Breast epithelium (tissue), 4 donors: ENCODE data around the gene CALU. TPM values are rescaled to one million over a fixed set of nuclear protein-coding genes. Genes with fewer than 3 reads are reported as not detected.

ENCODE experiments used
- DNase-seq, 2 donors: peaks; one replicate each; pipeline ENCODE4 v3.0.0-alpha.2; 2019; ENCODE audit warnings: low spot score in 2 of 2
- H3K27ac ChIP-seq, 2 donors: fragments of 200-600 bp; sonication (generic) in 1 of 2; one replicate each; pipeline ENCODE4 v1.5.1; 2016 to 2019; ENCODE audit warnings: mild to moderate bottlenecking in 1 of 2
- H3K27me3 ChIP-seq, 2 donors: fragments of 200-600 bp; sonication (generic) in 1 of 2; one replicate each; pipeline versions ENCODE4 v1.5.1 to v1.6.0; 2017 to 2019; ENCODE audit warnings: control low read depth in 1 of 2, mild to moderate bottlenecking in 1 of 2
- H3K36me3 ChIP-seq: fragments of 200-600 bp; one replicate; pipeline ENCODE4 v1.5.1; 2019
- H3K4me1 ChIP-seq, 2 donors: fragments of 200-600 bp; sonication (generic); one replicate each; pipeline ENCODE4 v1.5.1; 2016 to 2019; ENCODE audit warnings: control low read depth in 1 of 2
- H3K4me3 ChIP-seq, 3 donors: fragments of 200-600 bp; sonication (generic); 1 replicate in 2 of 3; 2 replicates in 1 of 3; pipeline ENCODE4 v1.5.1; 2016 to 2019; ENCODE audit warnings: mild to moderate bottlenecking in 3 of 3, moderate library complexity in 2 of 3
- H3K9me3 ChIP-seq, 2 donors: fragments of 200-600 bp; sonication (generic) in 1 of 2; one replicate each; pipeline ENCODE4 v1.5.1; 2016 to 2019; ENCODE audit warnings: control low read depth in 1 of 2
- POLR2A ChIP-seq: fragments of 450-650 bp; IDR thresholded peaks from one replicate; pipeline ENCODE4 v1.6.1; 2016; ENCODE audit warnings: antibody characterized with exemption, mild to moderate bottlenecking, moderate library complexity
- POLR2AphosphoS5 ChIP-seq, 3 donors: sonication (generic); formaldehyde crosslinking; IDR thresholded peaks; one replicate each; pipeline ENCODE4 v1.6.1; 2017; ENCODE audit warnings: antibody characterized with exemption in 3 of 3
- intact Hi-C: fragments of 100-400 bp; cut with DNase I; formaldehyde crosslinking; loops from one replicate; pipeline ENCODE4 v1.15.1; 2023; ENCODE audit warnings: low total_unique reads
- total RNA-seq, 3 donors: library from RNA; depleted of rRNA; stranded (reverse); fragments of >200 nt; gene quantifications; one replicate each; pipeline ENCODE4 v1.1.0, GENCODE V29; 2016
- TF ChIP-seq, protein P1 (sequence below), 3 donors: fragments of 450-650 bp; IDR thresholded peaks; one replicate each; pipeline ENCODE4 v1.5.1; 2016 to 2017; ENCODE audit warnings: antibody characterized with exemption in 3 of 3, mild to moderate bottlenecking in 3 of 3, moderate library complexity in 3 of 3

The CALU gene
- total RNA-seq, 3 donors from 2014 or later = 79.3 to 124 (median 104) TPM

DNA sequence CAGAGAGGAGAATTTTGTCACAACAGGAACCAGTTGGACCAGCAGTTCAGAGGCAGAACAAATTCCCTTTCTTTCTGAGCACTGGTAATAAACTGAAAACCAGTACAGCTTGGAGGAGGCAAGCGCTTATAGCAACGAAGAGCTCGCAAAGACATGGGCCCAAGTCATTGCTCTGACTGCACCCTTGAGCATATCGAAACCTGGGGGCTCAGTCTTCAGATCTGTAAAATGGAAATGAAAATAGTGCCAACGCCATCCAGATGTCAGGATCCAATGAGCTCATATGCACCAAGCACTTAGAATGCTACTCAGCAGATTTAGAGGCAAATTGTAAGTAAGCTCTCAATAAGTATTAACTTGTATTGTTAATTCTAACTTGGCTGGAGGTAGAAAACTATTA is 14.4 kb upstream of the CALU start:
- no peaks in the 10 kb centered on the region for H3K27me3 ChIP-seq
- TF ChIP-seq, protein P1, sequence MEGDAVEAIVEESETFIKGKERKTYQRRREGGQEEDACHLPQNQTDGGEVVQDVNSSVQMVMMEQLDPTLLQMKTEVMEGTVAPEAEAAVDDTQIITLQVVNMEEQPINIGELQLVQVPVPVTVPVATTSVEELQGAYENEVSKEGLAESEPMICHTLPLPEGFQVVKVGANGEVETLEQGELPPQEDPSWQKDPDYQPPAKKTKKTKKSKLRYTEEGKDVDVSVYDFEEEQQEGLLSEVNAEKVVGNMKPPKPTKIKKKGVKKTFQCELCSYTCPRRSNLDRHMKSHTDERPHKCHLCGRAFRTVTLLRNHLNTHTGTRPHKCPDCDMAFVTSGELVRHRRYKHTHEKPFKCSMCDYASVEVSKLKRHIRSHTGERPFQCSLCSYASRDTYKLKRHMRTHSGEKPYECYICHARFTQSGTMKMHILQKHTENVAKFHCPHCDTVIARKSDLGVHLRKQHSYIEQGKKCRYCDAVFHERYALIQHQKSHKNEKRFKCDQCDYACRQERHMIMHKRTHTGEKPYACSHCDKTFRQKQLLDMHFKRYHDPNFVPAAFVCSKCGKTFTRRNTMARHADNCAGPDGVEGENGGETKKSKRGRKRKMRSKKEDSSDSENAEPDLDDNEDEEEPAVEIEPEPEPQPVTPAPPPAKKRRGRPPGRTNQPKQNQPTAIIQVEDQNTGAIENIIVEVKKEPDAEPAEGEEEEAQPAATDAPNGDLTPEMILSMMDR (IDR thresholded peaks at IDR 0.05) = no peak
- no peak for TF ChIP-seq POLR2AphosphoS5 (IDR thresholded peaks at IDR 0.05)
- no peak for TF ChIP-seq POLR2A
- no peaks in the 10 kb centered on the region for H3K36me3 ChIP-seq
- H3K27ac ChIP-seq = no peak overlapping the region
- H3K4me1 ChIP-seq = no peaks in the 10 kb centered on the region
- intact Hi-C loops = no loop called here
- no peaks in the 10 kb centered on the region for H3K9me3 ChIP-seq
- no peak for DNase-seq
- no peak overlapping the region for H3K4me3 ChIP-seq

DNA sequence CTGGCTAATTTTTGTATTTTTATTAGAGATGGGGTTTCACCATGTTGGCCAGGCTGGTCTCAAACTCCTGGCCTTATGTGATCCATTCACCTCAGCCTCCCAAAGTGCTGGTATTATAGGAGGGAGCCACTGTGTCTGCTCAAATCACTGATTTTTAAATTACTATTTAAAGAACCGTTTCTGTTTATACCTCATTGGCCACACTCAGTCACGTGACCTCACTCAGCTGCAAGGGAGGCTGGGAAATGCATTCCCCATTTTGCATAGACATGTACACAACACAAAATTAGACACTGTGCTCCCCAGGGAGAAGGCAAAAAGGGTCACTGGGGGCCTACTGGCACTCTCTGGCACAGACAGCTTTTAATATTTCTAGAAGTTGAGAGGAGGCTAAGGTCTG is 13.6 kb upstream of the CALU start:
- Histone ChIP-seq H3K9me3 (no peaks in the 10 kb centered on the region), H3K27ac (no peak overlapping the region), H3K4me3 (no peak overlapping the region), H3K36me3 (no peaks in the 10 kb centered on the region), H3K4me1 (no peaks in the 10 kb centered on the region), H3K27me3 (no peaks in the 10 kb centered on the region)
- no peak for DNase-seq
- no peak for TF ChIP-seq POLR2AphosphoS5 (IDR thresholded peaks at IDR 0.05)
- intact Hi-C loops = no loop called here

DNA sequence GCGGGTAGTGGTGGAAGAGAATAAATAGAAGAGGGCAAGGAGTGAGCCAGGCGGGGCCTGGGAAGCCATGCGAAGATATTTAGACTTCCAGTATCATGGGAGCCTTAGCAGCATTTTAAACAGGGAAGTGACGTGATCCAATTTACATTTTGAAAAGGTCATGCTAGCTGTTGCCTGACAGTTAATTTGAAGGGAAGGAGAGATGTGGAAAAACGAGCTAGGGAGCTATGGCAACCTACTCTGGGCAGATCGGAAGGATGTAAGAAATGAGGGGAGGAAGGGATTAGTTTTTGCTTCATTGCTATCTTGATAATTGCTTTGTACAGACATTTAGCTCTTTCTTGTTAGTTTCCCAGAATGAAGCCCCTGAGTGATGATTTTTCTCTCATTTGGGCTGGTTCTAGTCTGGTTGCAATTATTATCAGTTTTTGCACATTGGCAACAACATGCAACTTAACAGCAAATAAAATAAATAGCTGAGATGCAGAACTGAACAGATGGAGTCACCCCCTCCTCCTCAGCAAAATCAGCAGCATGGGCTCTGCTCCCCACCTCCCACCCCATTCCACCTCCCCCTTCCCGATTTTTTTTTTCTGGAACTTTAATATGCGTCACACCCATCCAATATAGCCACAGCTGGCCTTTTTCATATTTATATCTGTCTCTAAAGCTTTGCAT is 13.0 kb upstream of the CALU start:
- H3K4me1 ChIP-seq = no peaks in the 10 kb centered on the region
- no peak for DNase-seq
- TF ChIP-seq POLR2A (no peak), POLR2AphosphoS5 (IDR thresholded peaks at IDR 0.05) (no peak)
- TF ChIP-seq, protein P1 (IDR thresholded peaks at IDR 0.05) = no peak
- H3K4me3 ChIP-seq = no peak overlapping the region
- no peaks in the 10 kb centered on the region for H3K36me3 ChIP-seq
- H3K9me3 ChIP-seq = no peaks in the 10 kb centered on the region
- H3K27me3 ChIP-seq = no peaks in the 10 kb centered on the region
- intact Hi-C loops = no loop called here
- no peak overlapping the region for H3K27ac ChIP-seq

DNA sequence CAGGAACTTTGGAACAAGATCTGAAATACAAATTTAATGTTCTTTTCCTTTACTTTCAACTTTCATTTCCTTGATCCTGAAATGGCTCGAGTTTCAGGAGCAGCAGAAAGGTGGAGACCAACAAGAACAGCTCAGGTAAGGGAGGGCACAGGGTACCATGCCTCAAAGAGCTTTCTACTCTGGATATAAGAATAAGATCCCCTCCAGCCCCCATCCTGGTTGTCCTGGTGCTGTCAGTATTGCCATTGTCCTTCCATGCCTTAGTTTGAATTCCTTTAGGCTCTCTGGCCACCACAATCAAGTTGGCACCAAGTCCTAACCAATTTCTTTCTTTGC is 12.5 kb upstream of the CALU start:
- Histone ChIP-seq H3K27ac (no peak overlapping the region), H3K4me3 (no peak overlapping the region), H3K9me3 (no peaks in the 10 kb centered on the region), H3K27me3 (no peaks in the 10 kb centered on the region), H3K4me1 (no peaks in the 10 kb centered on the region), H3K36me3 (no peaks in the 10 kb centered on the region)
- TF ChIP-seq, protein P1 (IDR thresholded peaks at IDR 0.05) = no peak
- no peak for TF ChIP-seq POLR2AphosphoS5 (IDR thresholded peaks at IDR 0.05)
- TF ChIP-seq POLR2A = no peak
- intact Hi-C loops = no loop called here
- DNase-seq = no peak

DNA sequence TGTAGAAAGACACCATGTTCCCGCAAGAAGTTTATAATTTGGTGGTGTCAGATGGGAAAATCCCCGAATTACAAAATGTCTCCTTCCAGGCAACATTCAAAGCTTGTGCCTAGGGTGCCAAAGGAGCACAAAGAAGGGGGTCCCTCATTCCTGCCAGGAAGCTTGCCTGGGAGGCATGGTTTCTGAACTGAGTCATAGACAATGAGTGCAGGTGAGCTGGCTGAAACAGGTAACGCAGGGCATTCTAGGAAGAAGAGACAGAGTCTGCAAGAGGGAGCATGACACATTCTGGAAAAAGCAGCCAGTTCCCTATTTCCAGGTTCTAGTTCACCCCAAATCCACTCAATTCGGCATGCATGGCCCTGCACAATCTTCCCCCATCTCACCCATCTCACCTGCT is 11.9 kb upstream of the CALU start:
- no peaks in the 10 kb centered on the region for H3K9me3 ChIP-seq
- no peak for DNase-seq
- no peaks in the 10 kb centered on the region for H3K4me1 ChIP-seq
- TF ChIP-seq, protein P1 (IDR thresholded peaks at IDR 0.05) = no peak
- TF ChIP-seq POLR2A (no peak), POLR2AphosphoS5 (IDR thresholded peaks at IDR 0.05) (no peak)
- H3K4me3 ChIP-seq = no peak overlapping the region
- no peaks in the 10 kb centered on the region for H3K27me3 ChIP-seq
- intact Hi-C loops = no loop called here
- H3K27ac ChIP-seq = no peak overlapping the region
- H3K36me3 ChIP-seq = no peaks in the 10 kb centered on the region

DNA sequence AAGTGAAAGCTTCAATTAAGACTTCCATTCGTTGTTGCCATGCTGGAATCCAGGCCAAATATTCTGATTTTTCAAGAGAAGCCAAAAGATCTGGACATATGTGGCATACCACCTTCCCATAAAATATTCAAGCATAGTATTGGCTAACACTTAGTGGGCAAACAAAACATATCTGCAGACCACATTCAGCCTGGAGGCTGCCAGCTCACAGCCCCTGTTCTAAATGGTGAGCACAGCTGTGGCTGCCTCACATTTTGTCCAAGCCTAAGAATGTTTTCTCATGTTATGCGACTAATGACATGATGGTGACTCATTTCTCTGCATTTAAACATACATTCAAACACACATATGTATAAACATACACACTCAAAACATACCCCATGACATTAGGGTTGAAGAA is 10.6 kb upstream of the CALU start:
- Histone ChIP-seq H3K9me3 (no peaks in the 10 kb centered on the region), H3K4me1 (no peaks in the 10 kb centered on the region), H3K27me3 (no peaks in the 10 kb centered on the region), H3K36me3 (no peaks in the 10 kb centered on the region), H3K27ac (no peak overlapping the region), H3K4me3 (no peak overlapping the region)
- DNase-seq = no peak
- TF ChIP-seq, protein P1 (IDR thresholded peaks at IDR 0.05) = no peak
- no peak for TF ChIP-seq POLR2AphosphoS5 (IDR thresholded peaks at IDR 0.05)
- no peak for TF ChIP-seq POLR2A
- intact Hi-C loops = no loop called here
